Muscle layer of colon (tissue), 2 donors: ENCODE measurements around the gene EPN2.

ENCODE experiments used
- H3K27ac ChIP-seq: one replicate; pipeline ENCODE4 v1.7.0; 2013; ENCODE audit warnings: low read depth, mild to moderate bottlenecking, low read length, moderate library complexity
- H3K27me3 ChIP-seq, 2 donors: one replicate each; pipeline ENCODE4 v1.7.0; 2013; ENCODE audit warnings: low read length in 2 of 2, mild to moderate bottlenecking in 2 of 2; ENCODE audit not compliant: insufficient read depth in 2 of 2, control insufficient read depth in 1 of 2
- H3K36me3 ChIP-seq: one replicate; pipeline ENCODE4 v1.7.0; 2013; ENCODE audit warnings: mild to moderate bottlenecking, low read length; ENCODE audit not compliant: insufficient read depth
- H3K4me1 ChIP-seq: one replicate; pipeline ENCODE4 v1.7.0; 2013; ENCODE audit warnings: mild to moderate bottlenecking, low read length; ENCODE audit not compliant: insufficient read depth
- H3K4me3 ChIP-seq, 2 donors: one replicate each; pipeline ENCODE4 v1.7.0; 2013; ENCODE audit warnings: low read length in 2 of 2, low read depth in 1 of 2, mild to moderate bottlenecking in 1 of 2, moderate library complexity in 1 of 2
- H3K9ac ChIP-seq: one replicate; pipeline ENCODE4 v1.7.0; 2013; ENCODE audit warnings: low read length
- H3K9me3 ChIP-seq: one replicate; pipeline ENCODE4 v1.7.0; 2013; ENCODE audit warnings: mild to moderate bottlenecking, low read length
- donor health status: abdominal sarcoma.
- donor health status: Adenocarcinoma of cecum.

The EPN2 gene

GRCh38 chr17:19299214-19299747 is 62.1 kb downstream of the EPN2 start:
- Histone ChIP-seq H3K4me3 (no peak overlapping the region), H3K27ac (no peak overlapping the region), H3K9me3 (no peaks in the 10 kb centered on the region), H3K36me3 (peaks cover 5% of the 10 kb centered on the region), H3K27me3 (no peaks in the 10 kb centered on the region), H3K4me1 (peaks cover 58% of the 10 kb centered on the region), H3K9ac (no peak overlapping the region)

- Histone ChIP-seq H3K4me3 (no peak overlapping the region), H3K9ac (no peak overlapping the region), H3K4me1 (peaks cover 62% of the 10 kb centered on the region), H3K36me3 (peaks cover 5% of the 10 kb centered on the region), H3K27ac (no peak overlapping the region), H3K27me3 (no peaks in the 10 kb centered on the region), H3K9me3 (no peaks in the 10 kb centered on the region)
Measured at GRCh38 chr17:19299866-19300265, 62.7 kb downstream of the EPN2 start.

GRCh38 chr17:19301274-19301951 is 64.2 kb downstream of the EPN2 start:
- H3K27ac ChIP-seq, result no peak overlapping the region
- H3K9me3 ChIP-seq, result no peaks in the 10 kb centered on the region
- H3K9ac ChIP-seq, result no peak overlapping the region
- H3K4me1 ChIP-seq, result peaks cover 62% of the 10 kb centered on the region
- no peaks in the 10 kb centered on the region for H3K27me3 ChIP-seq
- no peak overlapping the region for H3K4me3 ChIP-seq
- peaks cover 5% of the 10 kb centered on the region for H3K36me3 ChIP-seq

- peaks cover 5% of the 10 kb centered on the region for H3K36me3 ChIP-seq
- no peak overlapping the region for H3K4me3 ChIP-seq
- no peaks in the 10 kb centered on the region for H3K27me3 ChIP-seq
- H3K9me3 ChIP-seq, result no peaks in the 10 kb centered on the region
- no peak overlapping the region for H3K27ac ChIP-seq
- H3K4me1 ChIP-seq, result peaks cover 57% of the 10 kb centered on the region
- no peak overlapping the region for H3K9ac ChIP-seq
Measured at GRCh38 chr17:19301973-19302372, 64.8 kb downstream of the EPN2 start.

- no peaks in the 10 kb centered on the region for H3K9me3 ChIP-seq
- no peak overlapping the region for H3K4me3 ChIP-seq
- H3K27me3 ChIP-seq, result no peaks in the 10 kb centered on the region
- H3K36me3 ChIP-seq, result peaks cover 5% of the 10 kb centered on the region
- no peak overlapping the region for H3K9ac ChIP-seq
- H3K4me1 ChIP-seq, result peaks cover 48% of the 10 kb centered on the region
- no peak overlapping the region for H3K27ac ChIP-seq
Measured at GRCh38 chr17:19302791-19303331, 65.7 kb downstream of the EPN2 start.

- H3K4me1 ChIP-seq, result peaks cover 47% of the 10 kb centered on the region
- no peak overlapping the region for H3K9ac ChIP-seq
- H3K27me3 ChIP-seq, result no peaks in the 10 kb centered on the region
Measured at GRCh38 chr17:19303367-19303776, 66.2 kb downstream of the EPN2 start.

GRCh38 chr17:19304209-19304608 is 67.0 kb downstream of the EPN2 start:
- Histone ChIP-seq H3K9ac (no peak overlapping the region), H3K4me3 (no peak overlapping the region), H3K27me3 (no peaks in the 10 kb centered on the region), H3K36me3 (peaks cover 5% of the 10 kb centered on the region), H3K9me3 (no peaks in the 10 kb centered on the region), H3K4me1 (peaks cover 38% of the 10 kb centered on the region), H3K27ac (no peak overlapping the region)

More at GRCh38 chr17:19303367-19303776, 66.2 kb downstream of the EPN2 start:
- Histone ChIP-seq H3K27ac (no peak overlapping the region), H3K36me3 (peaks cover 5% of the 10 kb centered on the region), H3K4me3 (no peak overlapping the region), H3K9me3 (no peaks in the 10 kb centered on the region)

GRCh38 chr17:19304751-19305150 is 67.6 kb downstream of the EPN2 start:
- Histone ChIP-seq H3K9ac (no peak overlapping the region), H3K36me3 (peaks cover 9% of the 10 kb centered on the region), H3K4me3 (no peak overlapping the region), H3K27me3 (no peaks in the 10 kb centered on the region), H3K4me1 (peaks cover 33% of the 10 kb centered on the region), H3K27ac (no peak overlapping the region), H3K9me3 (no peaks in the 10 kb centered on the region)

- H3K9ac ChIP-seq, result no peak overlapping the region
- H3K36me3 ChIP-seq, result peaks cover 14% of the 10 kb centered on the region
- H3K9me3 ChIP-seq, result no peaks in the 10 kb centered on the region
- no peak overlapping the region for H3K27ac ChIP-seq
- no peaks in the 10 kb centered on the region for H3K27me3 ChIP-seq
- no peak overlapping the region for H3K4me3 ChIP-seq
- peaks cover 28% of the 10 kb centered on the region for H3K4me1 ChIP-seq
Measured at GRCh38 chr17:19305256-19305655, 68.1 kb downstream of the EPN2 start.

- Histone ChIP-seq H3K27ac (no peak overlapping the region), H3K9me3 (no peaks in the 10 kb centered on the region), H3K4me1 (peaks cover 28% of the 10 kb centered on the region), H3K9ac (no peak overlapping the region), H3K27me3 (no peaks in the 10 kb centered on the region), H3K4me3 (no peak overlapping the region), H3K36me3 (peaks cover 16% of the 10 kb centered on the region)
Measured at GRCh38 chr17:19305761-19306159, 68.6 kb downstream of the EPN2 start.

GRCh38 chr17:19306160-19307111 is 69.3 kb downstream of the EPN2 start:
- Histone ChIP-seq H3K9ac (no peak overlapping the region), H3K27ac (no peak overlapping the region), H3K4me1 (peaks cover 27% of the 10 kb centered on the region), H3K9me3 (no peaks in the 10 kb centered on the region), H3K36me3 (peaks cover 16% of the 10 kb centered on the region), H3K27me3 (no peaks in the 10 kb centered on the region), H3K4me3 (no peak overlapping the region)
